G401.6 (cell line): ENCODE measurements around the gene TBC1D5.

Experiments
- FAIRE-seq: peaks from 2 replicates; lab custom pipeline; 2012; peaks lifted over from hg19 to GRCh38; lab: Jason Lieb, UNC

Gene TBC1D5

GRCh38 chr3:17469954-17470353, 272.5 kb downstream of the TBC1D5 start:
- FAIRE-seq, result no peak

- no peak for FAIRE-seq
Measured at GRCh38 chr3:17469520-17469919, 272.9 kb downstream of the TBC1D5 start.

GRCh38 chr3:17466028-17466427, 276.4 kb downstream of the TBC1D5 start:
- FAIRE-seq, result no peak

- no peak for FAIRE-seq
Measured at GRCh38 chr3:17459470-17459993, 282.9 kb downstream of the TBC1D5 start.

GRCh38 chr3:17456650-17457049, 285.8 kb downstream of the TBC1D5 start:
- FAIRE-seq, result no peak

GRCh38 chr3:17456046-17456445, 286.4 kb downstream of the TBC1D5 start:
- FAIRE-seq, result no peak

GRCh38 chr3:17444865-17445264, 297.6 kb downstream of the TBC1D5 start:
- FAIRE-seq, result no peak

- FAIRE-seq, result no peak
Measured at GRCh38 chr3:17443142-17443541, 299.3 kb downstream of the TBC1D5 start.

- FAIRE-seq, result no peak
Measured at GRCh38 chr3:17442332-17443049, 299.9 kb downstream of the TBC1D5 start.

- FAIRE-seq, result no peak
Measured at GRCh38 chr3:17433876-17434275, 308.6 kb downstream of the TBC1D5 start.

GRCh38 chr3:17432236-17432635, 310.2 kb downstream of the TBC1D5 start:
- FAIRE-seq, result no peak

- FAIRE-seq, result no peak
Measured at GRCh38 chr3:17431484-17432045, 310.9 kb downstream of the TBC1D5 start.

GRCh38 chr3:17431004-17431403, 311.4 kb downstream of the TBC1D5 start:
- peak; percentile 97 for FAIRE-seq

GRCh38 chr3:17430582-17430981, 311.8 kb downstream of the TBC1D5 start:
- FAIRE-seq, result no peak

GRCh38 chr3:17423786-17424536, 318.5 kb downstream of the TBC1D5 start:
- FAIRE-seq, result peak; percentile 8

GRCh38 chr3:17422636-17423035, 319.8 kb downstream of the TBC1D5 start:
- FAIRE-seq, result peak; percentile 68

GRCh38 chr3:17420668-17421067, 321.8 kb downstream of the TBC1D5 start:
- no peak for FAIRE-seq

GRCh38 chr3:17412950-17413530, 329.4 kb downstream of the TBC1D5 start:
- FAIRE-seq, result peak; percentile 78

- no peak for FAIRE-seq
Measured at GRCh38 chr3:17411157-17411877, 331.1 kb downstream of the TBC1D5 start.

GRCh38 chr3:17407576-17407975, 334.9 kb downstream of the TBC1D5 start:
- no peak for FAIRE-seq

- FAIRE-seq, result no peak
Measured at GRCh38 chr3:17404548-17404947, 337.9 kb downstream of the TBC1D5 start.

- no peak for FAIRE-seq
Measured at GRCh38 chr3:17402442-17402841, 340.0 kb downstream of the TBC1D5 start.
